TTC549 (cell line): ENCODE data around the gene MLLT11.
A peak's percentile ranks its signal among the peaks of the same experiment; 100 is the strongest.
"Not testable (repeated sequence)": the region's sequence is repeated elsewhere in the genome, so short reads cannot be mapped to it uniquely, and the experiment has no call there.

Source experiments
- FAIRE-seq: peaks from 2 replicates; lab custom pipeline; 2012; peaks lifted over from hg19 to GRCh38; lab: Jason Lieb, UNC

The MLLT11 gene

GRCh38 chr1:151056149-151056548, 4.0 kb upstream of the MLLT11 start:
- FAIRE-seq: no peak

- FAIRE-seq: no peak
Measured at GRCh38 chr1:151058692-151059091, 1.5 kb upstream of the MLLT11 start.

DNA sequence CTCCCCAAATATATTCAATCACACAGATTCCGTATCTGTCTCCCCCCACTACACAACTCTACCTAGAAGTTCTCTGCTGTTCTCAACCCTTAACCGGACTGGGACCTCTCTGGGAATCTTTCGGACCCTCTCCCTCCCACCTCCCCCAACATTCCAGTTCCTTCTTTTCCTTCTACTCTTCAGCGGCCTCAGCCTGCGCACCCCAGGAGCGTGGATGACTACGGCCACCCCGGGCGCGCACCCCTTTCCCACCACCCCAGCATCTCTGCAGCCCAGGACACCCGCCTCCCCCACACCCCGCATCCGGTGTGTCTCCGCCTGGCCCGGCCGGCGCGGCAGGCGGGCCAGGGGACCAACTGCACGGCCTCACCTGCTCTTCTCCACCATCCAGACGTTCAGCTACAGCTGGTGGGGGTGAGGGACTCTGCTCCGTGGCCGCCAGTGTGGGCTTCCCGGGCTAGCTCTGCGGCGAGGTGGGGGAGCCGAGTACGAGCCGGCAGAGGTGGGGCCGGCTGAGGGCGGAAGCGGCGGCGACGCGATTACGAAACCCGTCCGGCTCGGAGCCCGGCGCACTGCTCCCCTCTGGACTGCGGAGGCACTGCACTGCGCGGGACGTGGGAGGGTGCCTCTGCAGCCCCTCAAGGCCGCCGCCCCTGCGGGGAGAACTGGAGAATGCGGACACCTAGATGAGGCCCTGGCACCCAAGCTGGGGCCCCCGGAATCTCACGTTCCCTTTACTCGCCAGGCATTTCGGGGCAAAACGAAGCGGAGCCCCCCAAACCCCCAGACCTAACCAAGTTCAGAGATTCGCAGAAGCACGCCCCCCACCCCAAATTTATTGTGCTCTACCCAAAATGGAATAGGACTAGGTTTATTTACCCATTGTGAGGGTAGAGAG, 839 bp upstream of the MLLT11 start, which contains the start of gene CDC42SE1:
Gene CDC42SE1, minus strand, starts transcription at position 514 of the 898 bp plus-strand sequence. CDS start 3,892 bp downstream, outside the sequence.
- no peak for FAIRE-seq

- no peak for FAIRE-seq
Measured at GRCh38 chr1:151060657-151061421, 642 bp downstream of the MLLT11 start.

DNA sequence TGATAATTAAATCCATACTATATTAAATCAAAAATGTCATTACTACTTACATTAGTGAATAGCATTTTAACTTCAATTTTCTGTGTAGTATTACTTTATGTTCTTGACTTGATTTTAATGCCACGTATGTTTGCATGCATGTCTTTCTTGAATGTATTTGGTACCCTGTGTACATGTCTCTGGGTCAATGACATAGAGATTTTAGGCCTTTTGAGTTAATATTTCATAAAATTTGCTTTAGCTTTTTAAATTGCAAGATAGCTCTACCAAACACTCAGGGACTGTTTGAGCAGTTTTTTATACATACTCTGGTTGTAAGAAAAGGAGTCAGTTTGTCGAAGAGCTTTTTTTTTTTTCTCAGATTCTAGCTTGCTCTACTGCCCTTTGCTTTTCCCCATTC, 1.5 kb downstream of the MLLT11 start:
- no peak for FAIRE-seq

- no peak for FAIRE-seq
Measured at GRCh38 chr1:151062741-151063371, 2.7 kb downstream of the MLLT11 start.

DNA sequence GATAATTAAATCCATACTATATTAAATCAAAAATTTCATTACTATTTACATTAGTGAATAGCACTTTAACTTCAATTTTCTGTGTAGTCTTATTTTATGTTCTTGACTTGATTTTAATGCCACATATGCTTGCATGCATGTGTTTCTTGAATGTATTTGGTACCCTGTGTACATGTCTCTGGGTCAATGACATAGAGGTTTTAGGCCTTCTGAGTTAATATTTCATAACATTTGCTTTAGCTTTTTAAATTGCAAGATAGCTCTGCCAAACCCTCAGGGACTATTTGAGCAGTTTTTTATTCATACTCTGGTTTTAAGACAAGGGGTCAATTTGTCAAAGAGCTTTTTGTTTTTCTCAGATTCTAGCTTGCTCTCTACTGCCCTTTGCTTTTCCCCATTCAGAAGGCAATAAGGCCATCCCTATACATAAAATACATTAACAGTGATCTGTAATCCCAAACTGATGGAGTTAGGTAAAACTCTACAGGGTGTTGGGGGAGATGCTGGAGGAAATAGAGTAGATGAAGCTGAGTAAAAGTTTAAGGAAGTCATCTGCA, 5.0 kb downstream of the MLLT11 start:
- no peak for FAIRE-seq

GRCh38 chr1:151067185-151067584, 7.0 kb downstream of the MLLT11 start:
- no peak for FAIRE-seq

DNA sequence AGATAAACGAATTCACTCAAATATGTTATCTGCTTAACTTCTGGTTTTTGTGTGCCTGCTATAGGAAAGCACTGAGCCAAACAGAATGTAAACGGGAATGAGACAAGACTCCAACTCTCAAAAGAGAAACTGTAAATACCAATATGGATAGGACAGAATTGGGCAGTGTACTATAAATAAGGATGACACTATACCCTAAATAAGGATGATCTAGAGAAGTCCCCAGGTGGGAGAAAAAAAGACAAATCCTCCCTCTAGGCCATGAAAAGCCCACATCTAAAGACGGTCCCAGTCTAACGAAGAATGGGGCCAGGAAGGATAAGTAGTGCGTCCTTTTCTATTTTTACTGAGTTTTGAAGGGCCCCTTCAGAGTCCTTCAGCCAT, 8.9 kb downstream of the MLLT11 start:
- FAIRE-seq: no peak

GRCh38 chr1:151070474-151071276, 10.5 kb downstream of the MLLT11 start, which contains the start of gene GABPB2:
TSS of gene GABPB2 (plus strand) at chr1:151070761. CDS start at chr1:151088190, 17,429 bp downstream.
- peak; percentile 67 for FAIRE-seq

DNA sequence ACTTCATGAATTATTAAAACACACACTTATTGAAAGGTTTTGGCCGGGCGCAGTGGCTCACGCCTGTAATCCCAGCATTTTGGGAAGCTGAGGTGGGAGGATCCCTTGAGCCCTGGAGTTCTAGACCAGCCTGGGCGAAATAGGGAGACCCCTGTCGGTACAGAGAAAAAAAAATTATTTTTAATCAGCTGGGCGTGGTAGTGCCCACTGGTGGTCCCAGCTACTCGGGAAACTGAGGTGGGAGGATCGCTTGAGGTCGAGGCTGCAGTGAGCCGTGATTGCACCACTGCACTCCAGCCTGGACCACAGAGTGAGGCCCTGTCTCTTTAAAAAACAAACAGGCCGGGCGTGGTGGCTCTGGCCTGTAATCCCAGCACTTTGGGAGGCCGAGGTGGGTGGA, 12.0 kb downstream of the MLLT11 start:
- no peak for FAIRE-seq

- no peak for FAIRE-seq
Measured at GRCh38 chr1:151085953-151086559, 25.9 kb downstream of the MLLT11 start.

GRCh38 chr1:151097426-151097825, 37.2 kb downstream of the MLLT11 start:
- FAIRE-seq: not testable (repeated sequence)

- no peak for FAIRE-seq
Measured at GRCh38 chr1:151098126-151098525, 37.9 kb downstream of the MLLT11 start.

DNA sequence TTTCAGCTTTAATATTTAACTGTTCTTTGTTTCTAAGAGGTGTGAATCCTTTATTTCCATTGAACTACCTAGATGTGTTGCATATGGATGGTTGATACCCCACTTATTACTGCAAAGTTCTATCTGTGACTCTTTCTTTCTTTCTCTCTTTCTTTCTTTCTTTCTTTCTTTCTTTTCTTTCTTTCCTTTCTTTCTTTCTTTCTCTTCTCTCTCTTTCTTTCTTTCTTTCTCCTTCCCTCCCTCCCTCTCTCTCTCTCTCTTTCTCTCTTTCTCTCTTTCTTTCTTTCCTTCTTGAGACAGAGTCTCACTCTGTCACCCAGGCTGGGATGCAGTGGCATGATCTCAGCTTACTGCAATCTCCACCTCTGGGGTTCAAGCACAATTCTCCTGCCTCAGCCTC, 44.4 kb downstream of the MLLT11 start:
- FAIRE-seq: no peak

DNA sequence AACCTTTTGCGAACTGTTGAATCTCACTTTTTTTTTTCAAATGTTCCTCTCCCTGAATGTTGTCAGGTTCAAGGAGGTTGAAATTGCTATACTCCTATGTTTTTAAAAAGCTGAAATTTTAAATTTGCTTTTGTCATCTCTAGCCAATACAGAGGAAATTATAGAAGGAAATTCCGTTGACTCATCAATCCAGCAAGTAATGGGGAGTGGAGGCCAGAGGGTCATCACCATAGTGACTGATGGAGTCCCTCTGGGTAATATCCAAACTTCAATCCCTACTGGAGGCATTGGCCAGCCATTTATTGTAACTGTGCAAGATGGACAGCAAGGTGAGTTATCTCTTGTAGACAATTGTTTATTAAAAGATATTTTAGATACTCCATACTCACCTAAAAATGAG, 46.7 kb downstream of the MLLT11 start:
- no peak for FAIRE-seq

DNA sequence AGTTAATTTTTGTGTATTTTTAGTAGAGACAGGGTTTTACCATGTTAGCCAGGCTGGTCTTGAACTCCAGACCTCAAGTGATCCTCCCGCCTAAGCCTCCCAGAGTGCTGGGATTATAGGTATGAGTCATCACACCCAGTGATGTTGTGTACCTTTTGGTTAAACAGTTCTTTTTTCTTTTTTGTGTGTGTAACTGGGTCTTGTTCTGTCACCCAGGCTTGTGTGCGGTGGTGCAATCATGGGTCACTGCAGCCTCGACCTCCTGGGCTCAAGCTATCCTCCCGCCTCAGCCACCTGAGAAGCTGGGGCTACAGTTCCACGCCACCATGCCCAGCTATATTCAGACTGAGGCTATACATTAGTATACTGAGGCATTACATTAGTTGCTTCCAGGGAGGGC, 48.1 kb downstream of the MLLT11 start:
- FAIRE-seq: no peak

- FAIRE-seq: no peak
Measured at GRCh38 chr1:151113877-151114276, 53.7 kb downstream of the MLLT11 start.
